Urothelium cell line (cell line): ENCODE measurements around the gene TSPAN14.
A peak's percentile ranks its signal among the peaks of the same experiment; 100 is the strongest.

Source experiments
- DNase-seq: peaks from one replicate; pipeline ENCODE4 v3.0.0; 2011; ENCODE audit warnings: low spot score, mixed read lengths
- FAIRE-seq: peaks from 2 replicates; lab custom pipeline; 2011; peaks lifted over from hg19 to GRCh38; lab: Jason Lieb, UNC

TSPAN14 gene

DNA sequence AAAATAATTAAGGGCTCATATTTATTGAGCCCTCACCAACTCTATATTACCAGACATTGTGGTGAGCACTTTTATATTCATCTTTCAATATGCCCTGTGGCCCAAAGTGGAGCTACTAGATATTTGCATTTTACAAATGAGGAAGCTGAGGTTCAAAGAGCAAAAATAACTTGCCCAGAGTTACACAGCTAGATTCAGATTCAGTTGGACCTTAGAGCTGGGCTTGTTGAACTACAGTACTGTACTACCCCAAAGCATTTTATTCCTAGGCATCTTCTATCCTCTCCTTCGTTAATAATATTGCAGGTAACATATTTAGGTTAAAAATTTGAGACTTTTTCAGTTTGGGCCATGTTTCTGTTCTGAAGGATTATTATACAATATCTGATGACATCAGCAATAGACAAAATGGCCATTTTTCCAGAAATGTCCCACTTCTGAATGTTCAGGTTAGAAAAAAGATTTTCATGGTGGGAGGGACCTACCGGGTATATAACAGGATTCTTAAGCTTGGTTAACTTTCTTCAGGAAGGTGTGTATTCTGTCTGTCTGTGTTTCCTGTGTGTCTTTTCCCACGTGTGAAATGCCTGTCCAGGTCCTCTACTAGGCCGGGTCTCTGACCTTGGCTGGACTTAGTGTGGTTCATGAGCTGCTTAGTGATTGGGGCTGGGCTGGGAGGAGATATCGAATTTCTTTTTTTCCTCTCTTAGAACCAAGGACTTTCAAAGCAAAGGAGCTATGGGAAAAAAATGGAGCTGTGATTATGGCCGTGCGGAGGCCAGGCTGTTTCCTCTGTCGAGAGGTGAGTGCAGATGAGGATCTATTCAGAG, 32.2 kb upstream of the TSPAN14 start:
- DNase-seq (no peak), FAIRE-seq (no peak)

DNA sequence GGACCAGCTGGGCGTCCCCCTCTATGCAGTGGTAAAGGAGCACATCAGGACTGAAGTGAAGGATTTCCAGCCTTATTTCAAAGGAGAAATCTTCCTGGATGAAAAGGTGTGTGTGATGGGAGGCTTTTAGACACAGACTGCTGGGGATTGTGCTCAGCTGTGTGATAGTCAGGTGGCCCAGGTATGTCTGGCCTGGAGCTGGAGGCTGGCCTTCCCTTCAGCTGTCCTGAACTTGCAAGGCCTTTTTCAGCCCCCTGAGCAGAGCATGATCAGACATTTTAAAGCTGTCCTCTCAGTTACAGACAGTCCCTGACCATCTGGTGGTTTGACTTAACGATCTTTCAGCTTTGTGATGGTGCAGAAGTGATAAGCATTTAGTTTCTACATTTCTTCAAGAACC, 28.2 kb upstream of the TSPAN14 start:
- no peak for FAIRE-seq
- DNase-seq: no peak

DNA sequence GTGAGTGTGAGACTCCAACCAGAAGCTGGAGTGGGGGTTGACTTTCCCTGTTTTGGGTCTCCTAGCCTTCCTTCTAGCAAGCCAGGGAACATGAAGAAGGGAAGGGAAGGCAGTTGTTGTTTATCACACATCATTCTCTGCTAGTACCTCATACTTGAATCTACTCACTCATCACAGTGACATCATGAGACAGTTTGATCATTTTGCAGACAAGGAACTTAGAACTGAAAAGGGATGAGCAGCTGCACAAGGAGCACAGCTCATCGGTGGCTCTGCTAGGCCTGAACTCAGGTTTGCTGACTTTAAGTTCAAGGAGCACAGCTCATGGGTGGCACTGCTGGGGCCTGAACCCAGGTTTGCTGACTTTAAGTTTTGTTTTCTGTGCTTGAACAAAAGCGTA, 26.6 kb upstream of the TSPAN14 start:
- FAIRE-seq (no peak), DNase-seq (no peak)

DNA sequence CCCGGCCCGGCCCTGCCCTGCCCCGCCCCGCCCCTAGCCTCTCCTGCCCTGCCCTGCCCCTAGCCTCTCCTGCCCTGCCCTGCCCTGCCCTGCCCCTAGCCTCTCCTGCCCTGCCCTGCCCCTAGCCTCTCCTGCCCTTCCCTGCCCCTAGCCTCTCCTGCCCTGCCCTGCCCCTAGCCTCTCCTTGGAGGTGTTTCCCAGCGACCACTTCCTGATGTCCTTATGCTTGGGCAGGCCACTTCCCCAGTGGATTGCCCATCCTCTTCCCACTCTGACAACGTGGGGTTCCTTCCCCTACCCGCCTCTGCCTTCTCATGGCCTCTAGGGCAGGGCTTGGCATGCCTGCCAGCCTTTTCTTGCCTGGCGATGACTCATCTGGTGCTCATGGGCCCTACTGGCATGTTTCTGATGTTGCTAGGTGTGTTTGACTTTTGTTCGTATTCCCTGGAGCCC, 24.6 kb upstream of the TSPAN14 start:
- FAIRE-seq: peak; percentile 5
- DNase-seq: peak; percentile 89

DNA sequence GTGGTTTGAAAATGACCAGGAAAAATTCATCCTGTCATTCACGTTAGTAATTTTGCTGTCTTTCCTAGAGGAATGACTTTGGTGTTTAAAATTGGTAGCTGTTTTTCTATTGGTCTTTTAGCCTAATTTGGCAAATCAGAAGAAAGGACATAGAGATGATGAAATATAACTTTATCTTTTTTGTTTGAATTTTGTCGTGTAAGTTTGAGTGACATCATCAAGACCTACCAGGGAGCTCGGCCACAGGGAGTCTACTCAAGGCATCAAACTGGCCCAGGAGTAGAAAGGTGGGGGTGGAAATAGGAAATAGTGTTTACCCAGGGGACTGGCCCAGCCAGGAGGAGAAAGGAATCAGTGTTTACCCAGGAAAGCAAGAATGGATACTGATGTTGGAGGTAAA, 21.0 kb upstream of the TSPAN14 start:
- no peak for FAIRE-seq
- no peak for DNase-seq

DNA sequence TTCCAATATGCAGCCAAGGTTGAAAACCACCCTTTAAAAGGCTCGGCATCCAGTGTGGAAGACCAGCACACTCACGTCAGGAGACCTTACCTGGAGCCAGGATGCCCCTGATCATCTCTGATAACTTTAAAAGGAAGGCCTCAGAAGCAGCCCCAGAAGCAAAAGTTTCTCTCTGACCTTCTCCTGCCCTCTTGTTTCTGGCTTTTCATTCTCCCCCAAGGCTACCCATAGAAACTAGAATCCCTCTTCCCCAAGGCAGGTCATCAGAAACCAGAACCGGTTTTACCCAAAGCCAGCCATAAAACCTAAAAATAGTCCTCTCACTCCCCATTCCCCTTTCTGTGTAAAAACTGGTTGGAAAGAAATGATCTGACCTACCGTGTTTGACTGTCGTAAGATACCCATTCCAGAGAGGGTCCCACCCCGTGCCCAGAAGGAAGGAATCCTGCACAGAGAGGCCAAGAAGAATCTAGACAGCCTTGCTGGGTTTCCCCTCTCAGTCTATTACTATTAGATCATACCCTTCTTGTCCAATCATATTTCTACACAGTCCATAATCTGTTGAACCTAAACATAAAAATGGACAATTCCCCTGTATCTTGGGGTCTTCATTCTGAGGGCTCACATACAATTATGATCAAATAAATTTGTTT, 17.5 kb upstream of the TSPAN14 start:
- DNase-seq (no peak), FAIRE-seq (no peak)

DNA sequence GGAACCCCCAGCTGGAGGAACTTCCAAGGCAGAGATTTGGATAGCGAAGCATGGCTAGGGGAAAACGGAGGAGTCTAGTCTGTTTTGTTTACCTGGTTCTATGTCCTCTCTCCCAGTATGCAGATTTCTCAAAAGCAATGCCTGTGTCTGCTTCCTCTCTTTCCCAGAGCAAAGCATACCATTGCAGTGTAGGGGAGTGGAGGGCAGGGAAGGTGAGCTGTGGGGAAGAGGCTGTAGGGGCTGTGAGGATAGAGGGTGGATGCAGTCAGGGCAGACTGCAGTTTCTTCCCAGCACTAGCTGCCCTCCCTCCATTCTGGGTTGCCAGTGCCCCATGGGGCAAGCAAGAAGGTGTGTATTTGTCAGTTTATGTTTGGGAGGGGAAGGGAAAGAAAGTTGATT, 16.9 kb upstream of the TSPAN14 start:
- FAIRE-seq: no peak
- no peak for DNase-seq

DNA sequence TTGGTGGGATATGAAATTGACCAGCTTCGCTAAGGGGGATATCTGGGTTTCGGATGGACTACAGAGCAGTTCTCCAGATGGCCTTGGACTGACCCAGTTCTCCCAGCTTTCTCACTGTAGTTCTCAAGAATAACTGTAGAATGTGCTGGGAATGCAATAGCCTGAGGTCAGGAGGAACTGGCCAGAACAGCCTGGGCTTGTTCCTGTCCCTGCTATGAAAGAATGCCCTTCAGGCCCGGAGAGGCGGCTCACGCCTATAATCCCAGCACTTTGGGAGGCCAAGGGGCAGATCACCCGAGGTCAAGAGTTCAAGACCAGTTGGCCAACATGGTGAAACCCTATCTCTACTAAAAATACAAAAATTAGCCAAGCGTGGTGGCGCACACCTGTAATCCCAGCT, 12.3 kb upstream of the TSPAN14 start:
- no peak for DNase-seq
- FAIRE-seq: no peak

DNA sequence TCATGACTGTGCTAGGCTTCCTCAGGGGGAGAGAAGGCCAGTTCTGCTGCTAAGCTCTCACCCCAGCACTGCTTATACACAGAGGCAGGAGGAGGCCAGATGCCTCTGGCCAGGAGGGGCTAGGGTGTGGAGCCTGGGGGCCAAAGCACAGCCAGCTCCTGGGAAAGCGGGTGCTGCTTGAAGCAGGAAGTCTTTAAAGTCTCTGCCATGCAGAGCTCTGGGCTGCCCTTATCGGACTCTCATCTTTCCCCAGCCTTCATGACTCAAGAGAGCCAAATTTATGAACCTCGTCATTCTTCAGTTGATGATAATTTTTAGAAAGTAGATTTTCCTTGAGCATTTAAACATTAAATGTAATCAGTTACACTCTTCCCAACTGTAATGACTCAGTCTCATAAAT, 11.2 kb upstream of the TSPAN14 start:
- DNase-seq: no peak
- FAIRE-seq: no peak

DNA sequence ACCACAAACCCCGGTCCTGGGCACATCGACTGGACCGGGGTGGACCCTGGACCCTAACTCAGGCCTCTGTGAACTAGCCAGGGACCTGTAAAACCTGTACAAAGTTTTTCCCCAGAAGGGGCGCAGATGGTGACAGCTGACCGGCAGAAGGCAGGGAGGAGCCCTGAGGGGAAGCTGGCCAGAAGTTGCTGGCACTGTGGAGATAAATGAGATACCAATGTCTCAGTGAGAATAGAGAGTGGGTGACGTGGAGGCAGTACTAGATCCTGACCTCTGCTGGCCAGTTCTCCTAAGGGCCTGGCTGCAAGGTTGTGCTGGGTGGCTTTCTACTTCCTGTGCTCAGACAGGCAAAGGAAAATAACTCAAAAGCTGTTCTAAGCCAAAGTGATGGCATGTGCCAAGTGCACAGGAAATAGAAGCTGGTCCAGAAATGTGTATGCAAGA, 10.6 kb upstream of the TSPAN14 start:
- FAIRE-seq (no peak), DNase-seq (peak; percentile 29)

DNA sequence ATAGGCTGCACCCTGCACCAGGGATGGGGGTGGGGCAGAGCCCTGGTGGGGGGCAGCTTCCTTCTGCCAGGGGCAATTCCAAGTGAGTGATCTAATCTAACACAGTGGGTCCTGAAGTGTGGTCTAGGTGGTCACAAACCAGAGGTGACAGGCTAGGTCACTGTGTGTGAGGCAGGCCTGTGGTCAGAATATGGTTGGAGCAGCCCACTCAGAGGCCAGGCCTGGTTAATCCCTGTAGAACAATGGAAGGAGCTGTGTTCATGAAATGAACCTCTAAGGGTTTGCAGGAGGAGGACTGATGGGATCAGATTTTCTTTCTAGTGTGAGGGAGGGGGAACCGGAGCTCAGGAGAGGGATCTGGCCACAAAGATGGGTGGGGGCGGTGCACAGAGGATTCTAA, 10.0 kb upstream of the TSPAN14 start:
- FAIRE-seq (no peak), DNase-seq (no peak)

DNA sequence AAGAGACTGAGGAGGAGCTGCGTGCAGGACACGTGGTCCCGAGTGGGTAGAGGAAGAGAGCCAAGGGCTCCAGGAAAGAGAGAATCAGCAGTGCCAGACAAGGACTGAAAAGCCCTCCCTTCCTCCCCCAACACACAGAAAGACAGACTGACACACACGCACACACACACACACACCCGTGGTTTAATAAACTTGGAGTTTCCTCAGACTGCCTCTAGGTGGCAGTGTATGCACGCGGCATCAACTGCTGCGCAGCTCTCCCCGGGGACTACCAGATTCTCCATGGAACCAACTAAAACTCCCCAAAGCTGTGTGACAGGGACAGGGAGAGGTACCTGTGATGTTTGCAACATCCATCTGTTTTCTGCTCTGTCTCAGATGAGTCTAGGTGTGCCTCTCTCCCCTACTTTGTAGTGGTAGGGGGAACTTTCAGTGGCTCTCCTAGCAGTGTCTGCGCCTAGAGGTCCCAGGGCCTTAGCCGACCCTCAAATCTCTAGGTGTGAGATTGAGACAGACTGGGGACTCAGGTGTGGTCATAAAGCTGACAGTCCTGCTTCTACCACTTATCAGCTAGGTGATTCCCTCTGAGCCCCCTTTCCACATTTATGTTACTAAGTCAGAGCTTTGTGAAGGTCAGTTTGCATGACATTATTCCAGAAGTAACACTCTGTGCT, 9.3 kb upstream of the TSPAN14 start:
- no peak for FAIRE-seq
- peak; percentile 83 for DNase-seq

DNA sequence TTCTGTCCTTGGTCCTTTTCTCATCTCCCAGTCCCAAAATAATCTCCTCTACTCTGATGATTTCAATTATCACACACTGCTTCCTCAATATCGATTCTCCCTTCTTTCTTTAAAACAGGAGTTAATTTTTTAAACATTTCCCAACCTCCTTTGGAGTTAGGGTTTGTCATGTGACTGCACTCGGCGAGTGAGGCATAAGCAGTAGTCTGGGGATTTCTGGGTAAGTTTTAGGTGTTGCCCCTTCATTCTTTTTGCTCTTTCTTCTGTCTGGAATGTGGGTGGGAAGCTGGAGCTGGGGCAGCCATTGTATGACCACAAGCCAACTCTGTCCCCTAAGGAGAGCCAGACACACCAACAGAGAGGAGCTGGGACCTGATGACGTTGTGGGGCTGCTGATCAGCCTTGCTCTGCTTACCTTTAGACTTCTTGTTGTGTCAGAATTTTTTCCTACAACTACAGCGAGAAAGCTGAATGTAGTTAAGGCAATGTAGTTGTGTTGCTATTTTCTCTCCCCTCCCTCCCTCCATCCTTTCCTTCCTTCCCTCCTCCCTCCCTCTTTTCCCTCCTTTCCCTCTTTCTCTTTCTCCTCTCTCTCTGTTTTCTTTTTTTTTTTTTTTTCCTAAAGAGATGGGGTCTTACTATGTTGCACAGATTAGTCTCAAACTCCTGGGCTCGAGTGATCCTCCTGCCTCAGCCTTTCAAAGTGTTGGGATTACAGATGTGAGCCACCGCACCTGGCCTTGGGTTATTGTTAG, 6.5 kb upstream of the TSPAN14 start:
- no peak for FAIRE-seq
- no peak for DNase-seq

DNA sequence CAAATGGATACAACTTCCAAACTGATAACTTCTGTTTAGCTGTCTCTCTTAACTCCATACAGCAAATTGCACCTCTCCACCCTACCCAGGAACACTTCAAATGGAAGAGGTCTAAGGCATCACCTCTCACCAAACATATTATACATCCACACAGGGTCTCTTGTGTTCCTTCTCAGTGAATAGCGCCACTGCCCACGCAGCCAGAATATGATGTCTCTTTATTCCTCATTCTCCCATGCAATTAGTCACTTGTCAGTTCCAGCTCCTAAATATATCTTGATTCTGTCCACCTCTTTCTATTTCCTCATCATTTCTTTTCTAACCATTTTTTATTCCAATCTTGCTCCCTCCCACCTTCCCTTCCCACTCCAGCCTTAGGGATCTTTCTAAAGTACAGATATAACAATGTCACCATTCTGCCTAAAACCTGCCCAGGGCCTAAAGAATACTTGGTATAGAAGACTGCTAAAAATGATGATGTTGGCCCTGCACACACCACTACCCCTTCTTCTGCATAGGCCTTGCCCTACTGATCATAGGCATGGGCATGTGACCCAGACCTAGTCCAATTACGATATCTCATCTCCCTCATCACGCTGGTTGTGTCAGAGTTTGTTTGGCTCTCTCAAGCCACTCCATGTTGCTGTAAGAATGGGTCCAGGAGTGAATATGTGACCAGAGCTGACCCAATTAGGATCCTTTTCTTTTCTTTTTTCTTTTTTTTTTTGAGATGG, 5.7 kb upstream of the TSPAN14 start:
- no peak for FAIRE-seq
- DNase-seq: no peak

DNA sequence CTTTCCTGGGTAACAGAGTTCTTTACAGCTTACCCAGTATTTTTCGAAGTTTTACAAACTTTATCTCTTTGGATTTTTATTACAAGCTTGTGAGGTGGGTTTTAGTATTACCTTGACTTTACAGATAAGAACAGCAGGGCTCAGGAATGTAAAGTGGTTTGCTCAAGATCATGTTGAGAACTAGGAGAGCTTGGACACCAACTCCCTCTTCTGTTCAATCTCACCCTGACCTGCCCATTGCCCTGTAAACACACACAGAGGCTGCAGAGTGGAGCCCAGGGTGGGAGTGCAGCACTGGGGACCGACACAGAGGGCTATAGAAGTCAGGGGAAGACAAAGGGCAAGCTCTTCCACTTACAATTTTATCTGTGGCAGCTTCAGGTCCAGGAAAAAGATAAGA, 4.6 kb upstream of the TSPAN14 start:
- FAIRE-seq (no peak), DNase-seq (no peak)

DNA sequence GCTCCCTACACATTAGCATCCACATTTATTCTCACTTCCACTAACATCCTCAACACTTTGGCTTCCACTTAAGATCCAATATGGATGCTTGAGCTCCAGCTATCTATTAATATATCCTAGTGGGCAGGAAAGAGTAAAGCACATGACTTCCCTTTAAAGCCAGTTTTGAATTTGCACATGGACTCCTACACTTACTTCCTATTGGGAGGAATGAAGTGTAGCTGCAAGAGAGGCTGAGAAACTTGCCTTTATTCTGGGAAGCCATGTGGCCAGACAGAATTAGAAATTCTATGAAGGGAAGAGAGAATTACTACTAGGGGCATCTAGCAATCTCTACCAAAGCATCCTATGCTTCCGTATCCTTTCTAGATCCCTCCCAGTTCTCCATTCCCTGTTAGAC, 3.0 kb upstream of the TSPAN14 start:
- no peak for FAIRE-seq
- no peak for DNase-seq

DNA sequence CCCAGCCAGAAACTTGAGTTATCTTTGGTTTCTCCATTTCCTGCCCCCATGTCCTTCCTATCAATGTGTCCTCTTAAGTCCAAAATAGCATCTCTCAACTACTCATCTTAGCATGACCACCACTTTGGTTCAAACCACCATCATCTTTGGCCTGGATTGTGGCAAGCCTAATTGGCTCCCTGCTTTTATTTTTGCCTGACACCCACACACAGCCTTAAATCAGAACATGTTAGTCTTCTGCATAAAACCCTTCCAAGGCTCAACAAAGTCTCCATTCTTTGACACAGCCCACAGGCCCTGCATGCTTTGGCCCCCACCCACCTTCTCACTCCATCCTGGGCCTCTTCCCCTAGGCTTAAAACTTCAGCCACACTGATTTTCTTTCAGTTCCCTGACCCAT, 2.0 kb upstream of the TSPAN14 start:
- FAIRE-seq (no peak), DNase-seq (no peak)

DNA sequence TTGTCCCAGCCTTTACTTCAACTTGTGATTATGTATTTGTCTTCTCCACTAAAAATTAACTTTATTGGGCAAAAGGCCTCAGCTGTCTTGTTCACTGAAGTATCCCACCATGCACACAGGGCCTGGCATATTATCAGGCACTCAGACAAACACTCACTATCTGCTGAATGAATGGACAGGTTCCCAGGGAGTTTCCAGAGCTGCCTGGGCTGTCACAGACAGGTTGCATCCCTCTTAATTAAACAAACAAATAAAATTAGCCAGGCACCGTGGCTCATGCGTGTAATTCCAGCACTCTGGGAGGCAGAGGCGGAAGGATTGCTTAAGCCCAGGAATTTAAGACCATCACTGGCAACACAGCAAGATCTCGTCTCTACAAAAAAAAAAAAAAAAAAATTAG, 1.5 kb upstream of the TSPAN14 start:
- no peak for DNase-seq
- FAIRE-seq: no peak

DNA sequence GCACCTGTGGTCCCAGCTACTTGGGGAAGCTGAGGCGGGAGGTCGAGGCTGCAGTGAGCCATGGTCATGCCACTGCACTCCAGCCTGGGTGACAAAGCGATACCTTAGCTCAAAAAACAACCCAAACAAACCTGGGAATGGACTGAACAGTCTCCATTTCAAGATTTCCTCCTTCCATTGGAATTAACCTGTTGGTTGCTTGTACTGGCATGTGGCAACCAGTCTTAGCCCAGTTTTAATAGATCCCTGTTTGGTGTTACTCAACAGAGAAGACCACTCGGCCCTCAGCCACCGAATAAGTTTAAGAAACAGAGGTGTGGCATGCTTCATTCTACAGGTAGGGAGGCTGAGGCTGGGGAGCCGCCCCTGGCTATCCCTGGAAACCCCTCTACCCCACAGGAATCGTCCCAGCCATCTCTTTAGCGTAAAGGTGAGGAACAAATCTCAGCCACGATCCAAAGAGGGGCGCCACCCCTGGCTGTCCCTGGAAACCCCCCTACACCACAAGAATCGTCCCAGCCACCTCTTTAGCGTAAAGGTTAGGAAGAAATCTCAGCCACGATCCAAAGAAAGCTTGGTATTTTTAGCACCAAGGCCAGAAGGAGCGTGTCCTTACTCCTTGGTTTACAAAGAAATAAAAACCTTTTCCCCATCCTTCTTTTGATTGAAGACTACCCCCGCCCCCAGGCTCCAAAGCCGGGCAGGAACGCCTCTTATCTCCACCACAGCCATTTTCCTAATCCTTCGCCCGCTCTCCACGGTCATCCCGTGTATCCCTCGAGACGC, 861 bp upstream of the TSPAN14 start:
- DNase-seq (no peak), FAIRE-seq (no peak)
